ENCODE data around the gene RNF220.

Gene RNF220

DNA sequence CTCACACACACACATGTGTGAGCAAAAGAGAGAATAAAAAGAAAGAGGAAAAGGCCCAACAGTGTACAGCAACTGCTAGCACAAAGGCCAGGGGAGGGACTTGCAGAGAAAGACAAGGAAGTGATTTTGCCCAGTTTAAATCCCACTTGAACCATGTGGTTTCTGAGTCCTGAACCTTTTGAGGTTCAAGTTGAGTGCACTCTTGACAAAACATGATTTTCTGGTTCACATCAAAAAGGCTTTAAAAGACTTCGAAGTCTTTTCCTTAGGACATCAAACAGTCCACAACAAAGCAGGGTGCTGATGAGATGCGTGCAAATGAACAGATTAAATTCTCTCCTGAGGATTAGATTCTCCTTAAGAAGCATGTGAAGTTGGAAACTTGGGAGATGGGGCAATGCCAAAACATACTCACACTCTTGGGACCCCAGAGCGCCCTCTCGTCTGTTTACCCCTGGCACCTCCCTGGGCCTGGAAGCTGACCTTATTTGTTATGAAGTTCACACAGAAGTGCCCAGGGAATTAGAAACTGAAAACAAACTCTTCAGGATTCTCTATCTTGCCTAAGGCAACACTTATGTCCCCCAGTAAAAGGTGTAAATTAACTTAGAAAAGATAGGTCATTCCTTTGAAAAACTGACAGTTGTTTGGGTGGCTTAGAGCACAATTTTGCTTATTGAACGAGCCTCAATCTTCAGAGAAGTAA, 31.5 kb downstream of the RNF220 start:
- no peak for DNase-seq

GRCh38 chr1:44437107-44437716, 32.2 kb downstream of the RNF220 start:
- DNase-seq = no peak

DNA sequence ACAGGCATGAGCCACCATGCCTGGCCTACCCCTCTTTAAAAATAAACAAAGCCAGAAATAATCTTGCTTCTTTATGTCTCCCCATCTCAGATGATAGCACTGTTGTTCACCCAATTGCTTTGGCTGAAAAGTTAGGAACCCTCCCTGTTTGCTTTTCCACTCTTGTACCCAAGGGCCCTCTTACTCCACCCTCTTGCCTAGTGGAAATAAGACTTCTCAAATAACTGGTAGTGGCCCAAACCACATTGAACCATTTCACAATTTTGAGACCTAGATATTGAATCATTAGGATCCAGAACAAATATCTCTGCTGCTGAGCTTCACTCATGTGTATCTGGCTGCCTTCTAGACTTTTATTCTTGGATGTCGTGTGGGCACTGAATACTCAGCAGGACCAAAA, 37.7 kb downstream of the RNF220 start:
- DNase-seq = no peak

DNA sequence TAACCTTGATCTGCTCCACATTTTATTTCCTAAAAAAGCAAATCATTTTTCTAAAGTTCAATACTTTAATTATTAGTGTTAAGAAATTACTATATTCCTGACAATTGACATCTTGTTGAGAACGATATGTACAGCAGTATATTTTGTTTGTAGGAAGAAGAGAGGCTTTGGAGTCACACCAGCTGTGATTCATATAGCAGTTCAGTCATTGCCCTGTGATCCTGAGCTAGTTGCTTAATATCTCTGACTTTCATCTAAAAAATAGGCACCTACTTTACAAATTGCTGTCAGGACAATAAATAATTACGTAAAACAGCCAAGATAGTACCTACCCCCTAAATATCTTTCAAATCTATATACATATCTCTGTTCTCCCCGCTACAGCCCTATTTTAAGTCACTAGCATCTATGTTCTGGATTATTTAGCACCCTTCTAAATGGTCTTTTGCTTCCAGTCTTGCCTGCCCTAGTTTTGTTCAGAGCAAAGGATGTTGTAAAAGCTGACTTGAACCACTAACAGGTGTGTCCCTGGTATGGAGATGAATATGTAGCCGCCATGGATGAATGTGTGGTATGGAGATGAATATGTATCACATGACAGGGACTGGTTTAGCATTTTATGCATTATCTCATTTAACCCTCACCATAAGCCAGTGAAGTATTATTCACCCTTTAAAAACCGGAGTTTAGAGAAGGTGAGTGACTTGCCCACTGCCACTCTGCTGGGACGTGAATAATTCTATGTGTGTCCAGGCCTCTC, 42.2 kb downstream of the RNF220 start:
- DNase-seq = no peak

GRCh38 chr1:44453798-44454349, 48.8 kb downstream of the RNF220 start:
- no peak for DNase-seq

DNA sequence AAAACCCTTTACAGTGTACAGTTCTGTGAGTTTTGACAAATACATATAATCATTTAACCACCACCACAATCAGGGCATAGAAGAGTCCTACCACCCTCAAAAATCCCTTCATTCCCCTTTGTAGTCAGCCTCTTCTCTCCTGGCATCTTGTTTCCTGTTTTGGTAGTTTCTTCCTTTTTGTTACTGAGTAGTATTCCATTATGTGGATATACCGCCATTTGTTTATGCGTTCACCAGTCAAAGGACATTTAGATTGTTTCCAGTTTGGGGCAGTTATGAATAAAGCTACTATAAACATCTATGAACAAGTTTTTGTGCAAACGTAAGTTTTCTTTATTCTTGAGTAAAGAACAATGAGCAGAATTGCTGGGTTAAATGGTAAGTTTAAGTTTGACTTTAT, 49.6 kb downstream of the RNF220 start:
- DNase-seq = no peak

GRCh38 chr1:44460107-44460882, 55.2 kb downstream of the RNF220 start:
- no peak for DNase-seq

DNA sequence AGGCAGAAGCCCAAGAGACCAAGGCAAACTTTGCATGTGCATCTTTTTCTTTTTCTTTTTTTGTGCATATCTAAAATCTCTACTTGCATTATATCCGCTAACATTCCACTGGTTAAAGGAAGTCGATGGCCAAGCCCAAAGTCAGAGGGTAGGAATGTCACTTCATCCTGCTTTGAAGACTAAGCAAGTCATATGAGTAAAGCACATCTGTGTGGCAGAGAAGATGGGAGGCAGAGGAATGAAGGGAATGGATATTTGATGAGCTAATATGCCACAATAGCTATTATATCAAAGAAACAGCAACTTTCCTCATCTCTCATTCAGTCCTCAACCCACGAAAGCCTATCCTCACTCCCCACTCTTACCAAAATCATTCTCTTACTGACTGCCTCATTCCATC, 59.3 kb downstream of the RNF220 start:
- no peak for DNase-seq

GRCh38 chr1:44467566-44467965, 62.5 kb downstream of the RNF220 start:
- DNase-seq = no peak

- no peak for DNase-seq
Measured at GRCh38 chr1:44471911-44472453, 66.9 kb downstream of the RNF220 start.

DNA sequence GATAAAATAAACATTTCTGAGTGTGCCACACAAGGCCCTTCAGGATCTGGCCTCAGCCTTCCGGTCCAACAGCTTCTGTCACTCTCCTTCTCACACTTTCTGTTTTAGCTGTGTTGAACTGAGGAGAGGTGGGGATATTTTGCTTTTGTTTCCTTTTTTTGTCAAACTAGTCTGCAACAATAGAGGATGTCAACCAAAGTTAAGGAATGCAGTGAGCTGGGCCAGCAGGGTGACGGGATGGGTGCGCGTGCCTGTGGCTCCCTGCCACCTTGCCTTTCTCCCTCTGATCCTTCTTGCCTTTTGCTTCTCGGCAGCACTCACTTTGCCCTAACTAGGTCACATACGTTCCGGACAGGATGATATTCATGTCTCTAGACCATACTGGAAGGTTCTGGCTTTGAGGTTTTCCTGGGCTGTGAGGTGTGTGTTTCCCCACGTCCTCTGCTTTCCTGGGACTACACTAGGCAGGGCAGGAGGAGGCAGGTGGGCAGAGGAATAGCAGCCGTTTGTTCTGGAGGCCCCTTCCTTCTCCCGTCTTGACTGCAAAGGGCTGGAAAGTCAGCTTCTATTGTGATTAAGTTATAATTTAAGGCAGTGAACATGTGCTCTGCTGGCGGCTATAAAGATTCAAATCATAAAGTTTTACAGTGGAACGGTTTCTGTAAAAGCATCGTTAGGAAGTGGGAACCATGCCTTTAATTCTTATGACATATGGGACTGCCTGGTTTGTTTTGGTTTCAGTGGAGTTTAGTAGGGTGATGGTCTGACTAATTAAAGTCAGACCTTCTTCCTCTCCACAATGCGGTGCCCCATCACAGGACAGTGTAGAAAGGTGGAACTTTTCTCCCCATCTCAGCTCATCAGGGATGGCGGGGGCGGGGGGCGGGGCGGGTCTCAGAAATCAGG, 67.8 kb downstream of the RNF220 start:
- DNase-seq = peak; percentile 21

DNA sequence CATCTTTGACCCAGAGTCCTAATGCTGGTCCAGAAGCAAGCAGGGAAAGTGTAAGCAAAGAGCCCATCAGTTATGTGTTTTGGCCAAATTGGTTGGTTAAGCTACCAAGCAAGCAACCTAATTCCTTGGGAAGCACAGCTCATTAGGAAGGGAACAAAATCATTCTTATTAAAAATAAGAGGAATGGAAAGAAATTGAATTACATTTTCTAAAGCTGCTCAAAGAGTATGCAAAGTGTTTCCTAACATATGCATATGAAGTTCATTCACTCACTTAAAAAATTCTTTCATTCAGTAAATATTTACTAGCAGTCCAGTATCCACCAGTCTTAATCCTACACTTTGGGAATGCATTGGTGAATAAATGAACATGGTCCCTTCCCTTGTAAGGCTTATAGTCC, 71.8 kb downstream of the RNF220 start:
- no peak for DNase-seq

DNA sequence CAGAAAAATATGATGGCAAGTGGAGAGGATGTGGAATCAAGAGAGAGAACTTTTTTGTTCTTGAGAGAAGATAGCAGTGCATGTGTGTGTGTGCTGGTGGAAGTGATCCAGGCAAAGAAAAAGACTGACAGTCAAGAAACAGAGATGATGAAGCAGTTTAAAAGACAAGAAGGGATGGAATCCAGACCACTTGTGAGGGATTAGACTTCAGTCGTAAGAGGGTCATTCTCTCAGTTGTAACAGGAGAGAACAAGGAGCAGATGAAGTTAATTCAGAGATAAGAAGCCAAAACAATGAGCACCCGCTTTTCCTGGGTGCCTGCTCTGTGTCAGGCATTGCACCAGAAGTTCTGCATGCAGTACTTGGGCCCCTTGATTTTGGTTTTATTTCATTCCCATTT, 76.6 kb downstream of the RNF220 start:
- no peak for DNase-seq

GRCh38 chr1:44483089-44483874, 78.2 kb downstream of the RNF220 start:
- no peak for DNase-seq

GRCh38 chr1:44484155-44484688, 79.2 kb downstream of the RNF220 start:
- no peak for DNase-seq

GRCh38 chr1:44485229-44485933, 80.3 kb downstream of the RNF220 start:
- no peak for DNase-seq

- DNase-seq = no peak
Measured at GRCh38 chr1:44485934-44486460, 80.9 kb downstream of the RNF220 start.

- DNase-seq = no peak
Measured at GRCh38 chr1:44489481-44489880, 84.4 kb downstream of the RNF220 start.

- no peak for DNase-seq
Measured at GRCh38 chr1:44496541-44497171, 91.6 kb downstream of the RNF220 start.

All from NCI-H526 treated with DMSO at 0.1 percent for 48 hours (cell line).